GM23338 (cell line): ENCODE results near the gene RNF183.

ENCODE experiments used
- CREB1 ChIP-seq: fragments of 250-450 bp; sonication (Bioruptor Pico); IDR thresholded peaks from 2 replicates; pipeline ENCODE4 v1.5.0; 2020; ENCODE audit warnings: low read depth, mild to moderate bottlenecking, moderate library complexity
- EZH2 ChIP-seq: fragments of 200-600 bp; sonication (generic); IDR thresholded peaks from one replicate; pipeline ENCODE4 v1.8.0; 2017; ENCODE audit warnings: antibody characterized with exemption, mild to moderate bottlenecking, low read depth; ENCODE audit not compliant: unreplicated experiment
- EZH2phosphoT487 ChIP-seq: fragments of 200-600 bp; sonication (generic); IDR thresholded peaks from one replicate; pipeline ENCODE4 v1.8.1; 2018; ENCODE audit warnings: antibody characterized with exemption; ENCODE audit not compliant: unreplicated experiment
- JUNB ChIP-seq: IDR thresholded peaks from one replicate; pipeline ENCODE4 v1.6.1; 2016; ENCODE audit warnings: antibody characterized with exemption; ENCODE audit not compliant: unreplicated experiment
- NANOG ChIP-seq: IDR thresholded peaks from 2 replicates; pipeline ENCODE4 v1.6.1; 2016; ENCODE audit warnings: antibody characterized with exemption, borderline replicate concordance
- POLR2AphosphoS5 ChIP-seq: IDR thresholded peaks from 2 replicates; pipeline ENCODE4 v1.6.1; 2016; ENCODE audit warnings: antibody characterized with exemption, low read depth
- STAT1 ChIP-seq: IDR thresholded peaks from one replicate; pipeline ENCODE4 v1.6.1; 2016; ENCODE audit warnings: antibody characterized with exemption; ENCODE audit not compliant: unreplicated experiment
- ZNF114 ChIP-seq: fragments of 250-450 bp; sonication (Bioruptor Pico); IDR thresholded peaks from 2 replicates; pipeline ENCODE4 v1.5.0; 2020; ENCODE audit warnings: mild to moderate bottlenecking, moderate library complexity
- ZNF331 ChIP-seq: fragments of 250-450 bp; sonication (Bioruptor Pico); IDR thresholded peaks from 2 replicates; pipeline ENCODE4 v1.5.0; 2020; ENCODE audit warnings: low read depth, mild to moderate bottlenecking, moderate library complexity
- TF ChIP-seq, protein P1 (sequence below), 2 experiments: fragments of 200-600 bp in 1 of 2; sonication (generic) in 1 of 2; conservative IDR thresholded peaks; 2 replicates each; pipeline versions ENCODE4 v1.5.1 to v1.6.1; 2016 to 2017; ENCODE audit warnings: antibody characterized with exemption in 2 of 2, low read depth in 2 of 2, mild to moderate bottlenecking in 2 of 2, moderate library complexity in 1 of 2
- TF ChIP-seq, protein P2 (sequence below): IDR thresholded peaks from 2 replicates; pipeline ENCODE4 v1.6.1; 2016; ENCODE audit warnings: antibody characterized with exemption
- TF ChIP-seq, protein P3 (sequence below): IDR thresholded peaks from one replicate; pipeline ENCODE4 v1.6.1; 2018; ENCODE audit warnings: antibody characterized with exemption; ENCODE audit not compliant: unreplicated experiment

- TF ChIP-seq CREB1 (no peak), EZH2 (no peak), POLR2AphosphoS5 (no peak), ZNF331 (no peak), EZH2phosphoT487 (no peak), ZNF114 (CRISPR knock-in tag) (no peak), NANOG (no peak), STAT1 (no peak), JUNB (no peak)
- TF ChIP-seq, protein P1, sequence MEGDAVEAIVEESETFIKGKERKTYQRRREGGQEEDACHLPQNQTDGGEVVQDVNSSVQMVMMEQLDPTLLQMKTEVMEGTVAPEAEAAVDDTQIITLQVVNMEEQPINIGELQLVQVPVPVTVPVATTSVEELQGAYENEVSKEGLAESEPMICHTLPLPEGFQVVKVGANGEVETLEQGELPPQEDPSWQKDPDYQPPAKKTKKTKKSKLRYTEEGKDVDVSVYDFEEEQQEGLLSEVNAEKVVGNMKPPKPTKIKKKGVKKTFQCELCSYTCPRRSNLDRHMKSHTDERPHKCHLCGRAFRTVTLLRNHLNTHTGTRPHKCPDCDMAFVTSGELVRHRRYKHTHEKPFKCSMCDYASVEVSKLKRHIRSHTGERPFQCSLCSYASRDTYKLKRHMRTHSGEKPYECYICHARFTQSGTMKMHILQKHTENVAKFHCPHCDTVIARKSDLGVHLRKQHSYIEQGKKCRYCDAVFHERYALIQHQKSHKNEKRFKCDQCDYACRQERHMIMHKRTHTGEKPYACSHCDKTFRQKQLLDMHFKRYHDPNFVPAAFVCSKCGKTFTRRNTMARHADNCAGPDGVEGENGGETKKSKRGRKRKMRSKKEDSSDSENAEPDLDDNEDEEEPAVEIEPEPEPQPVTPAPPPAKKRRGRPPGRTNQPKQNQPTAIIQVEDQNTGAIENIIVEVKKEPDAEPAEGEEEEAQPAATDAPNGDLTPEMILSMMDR (conservative IDR thresholded peaks at IDR 0.05; ENCODE audit: low read depth in 2 of 2), result no peak
- TF ChIP-seq, protein P2, sequence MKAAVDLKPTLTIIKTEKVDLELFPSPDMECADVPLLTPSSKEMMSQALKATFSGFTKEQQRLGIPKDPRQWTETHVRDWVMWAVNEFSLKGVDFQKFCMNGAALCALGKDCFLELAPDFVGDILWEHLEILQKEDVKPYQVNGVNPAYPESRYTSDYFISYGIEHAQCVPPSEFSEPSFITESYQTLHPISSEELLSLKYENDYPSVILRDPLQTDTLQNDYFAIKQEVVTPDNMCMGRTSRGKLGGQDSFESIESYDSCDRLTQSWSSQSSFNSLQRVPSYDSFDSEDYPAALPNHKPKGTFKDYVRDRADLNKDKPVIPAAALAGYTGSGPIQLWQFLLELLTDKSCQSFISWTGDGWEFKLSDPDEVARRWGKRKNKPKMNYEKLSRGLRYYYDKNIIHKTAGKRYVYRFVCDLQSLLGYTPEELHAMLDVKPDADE, result no peak
- TF ChIP-seq, protein P3, sequence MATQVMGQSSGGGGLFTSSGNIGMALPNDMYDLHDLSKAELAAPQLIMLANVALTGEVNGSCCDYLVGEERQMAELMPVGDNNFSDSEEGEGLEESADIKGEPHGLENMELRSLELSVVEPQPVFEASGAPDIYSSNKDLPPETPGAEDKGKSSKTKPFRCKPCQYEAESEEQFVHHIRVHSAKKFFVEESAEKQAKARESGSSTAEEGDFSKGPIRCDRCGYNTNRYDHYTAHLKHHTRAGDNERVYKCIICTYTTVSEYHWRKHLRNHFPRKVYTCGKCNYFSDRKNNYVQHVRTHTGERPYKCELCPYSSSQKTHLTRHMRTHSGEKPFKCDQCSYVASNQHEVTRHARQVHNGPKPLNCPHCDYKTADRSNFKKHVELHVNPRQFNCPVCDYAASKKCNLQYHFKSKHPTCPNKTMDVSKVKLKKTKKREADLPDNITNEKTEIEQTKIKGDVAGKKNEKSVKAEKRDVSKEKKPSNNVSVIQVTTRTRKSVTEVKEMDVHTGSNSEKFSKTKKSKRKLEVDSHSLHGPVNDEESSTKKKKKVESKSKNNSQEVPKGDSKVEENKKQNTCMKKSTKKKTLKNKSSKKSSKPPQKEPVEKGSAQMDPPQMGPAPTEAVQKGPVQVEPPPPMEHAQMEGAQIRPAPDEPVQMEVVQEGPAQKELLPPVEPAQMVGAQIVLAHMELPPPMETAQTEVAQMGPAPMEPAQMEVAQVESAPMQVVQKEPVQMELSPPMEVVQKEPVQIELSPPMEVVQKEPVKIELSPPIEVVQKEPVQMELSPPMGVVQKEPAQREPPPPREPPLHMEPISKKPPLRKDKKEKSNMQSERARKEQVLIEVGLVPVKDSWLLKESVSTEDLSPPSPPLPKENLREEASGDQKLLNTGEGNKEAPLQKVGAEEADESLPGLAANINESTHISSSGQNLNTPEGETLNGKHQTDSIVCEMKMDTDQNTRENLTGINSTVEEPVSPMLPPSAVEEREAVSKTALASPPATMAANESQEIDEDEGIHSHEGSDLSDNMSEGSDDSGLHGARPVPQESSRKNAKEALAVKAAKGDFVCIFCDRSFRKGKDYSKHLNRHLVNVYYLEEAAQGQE, result no peak
These were observed 4.3 kb upstream of the RNF183 start for GRCh38 chr9:113307396-113307975.
